ENCODE measurements around the gene WBP1.
"Not testable (repeated sequence)": the region's sequence is repeated elsewhere in the genome, so short reads cannot be mapped to it uniquely, and the experiment has no call there.

The WBP1 gene

DNA sequence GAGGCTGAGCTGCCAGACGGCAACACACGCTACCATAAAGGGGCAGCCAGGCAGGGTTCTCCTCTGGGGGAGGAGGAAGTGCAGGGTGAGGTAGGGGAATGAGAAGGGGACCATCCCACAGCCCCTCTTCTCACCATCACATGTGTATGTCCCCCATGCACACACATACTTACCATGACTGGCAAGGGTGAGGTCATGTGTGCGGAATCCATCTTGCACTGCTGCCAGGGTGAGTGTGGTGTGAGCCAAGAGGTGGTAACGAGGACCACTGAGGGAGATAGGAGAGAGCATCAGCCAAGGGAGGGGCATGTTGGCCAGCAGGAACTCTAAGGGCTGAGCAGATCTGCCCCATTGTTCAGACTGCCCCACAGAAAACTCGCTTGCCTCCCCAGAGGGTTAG lies 29.6 kb upstream of the WBP1 start:
- no peak for DNase-seq

DNA sequence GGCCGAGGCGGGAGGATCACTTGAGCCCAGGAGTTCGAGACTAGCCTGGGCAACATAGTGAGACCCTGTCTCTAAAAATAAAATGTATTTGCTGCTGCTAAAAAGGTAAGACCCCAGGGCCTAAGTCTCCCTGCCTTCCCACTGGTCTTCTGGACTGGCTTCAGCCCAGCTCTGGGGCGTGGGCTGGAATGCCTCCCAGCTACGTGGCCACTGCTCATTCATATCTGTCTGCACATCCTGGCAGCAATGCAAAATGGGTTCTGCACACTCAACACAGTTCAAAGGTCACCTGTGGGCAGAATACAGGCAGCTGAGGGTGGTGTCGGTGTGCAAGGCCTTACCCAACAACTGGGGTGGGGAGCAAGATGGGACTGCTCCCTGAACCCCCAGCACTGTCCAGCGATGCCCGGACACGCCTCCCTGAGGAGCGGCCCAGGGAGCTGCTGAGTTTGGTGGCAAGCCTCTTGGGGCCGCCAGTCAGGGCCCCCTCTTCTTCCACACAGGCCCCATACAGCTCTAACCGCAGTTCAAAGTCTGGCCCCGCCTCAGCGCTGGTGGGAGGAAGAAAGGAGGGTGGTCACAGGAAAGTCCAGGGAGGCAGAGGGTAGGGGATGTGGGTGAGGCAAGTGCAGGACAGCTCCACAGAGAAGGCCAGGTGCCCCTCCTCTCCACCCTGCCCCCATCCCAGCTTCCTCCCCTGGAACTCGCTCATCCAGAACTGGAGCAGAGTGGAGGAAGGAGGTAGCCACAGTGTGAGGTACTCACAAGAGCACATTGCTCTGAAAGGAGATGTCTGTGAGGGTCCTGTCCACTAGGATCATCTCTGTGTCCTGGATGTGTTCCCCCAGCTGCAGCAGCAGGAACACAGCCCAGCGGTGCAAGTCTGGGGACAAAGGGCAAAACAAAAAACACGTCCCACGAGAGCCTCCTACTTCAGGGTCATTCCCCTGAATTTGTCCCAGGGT lies 28.5 kb upstream of the WBP1 start:
- no peak for DNase-seq

DNA sequence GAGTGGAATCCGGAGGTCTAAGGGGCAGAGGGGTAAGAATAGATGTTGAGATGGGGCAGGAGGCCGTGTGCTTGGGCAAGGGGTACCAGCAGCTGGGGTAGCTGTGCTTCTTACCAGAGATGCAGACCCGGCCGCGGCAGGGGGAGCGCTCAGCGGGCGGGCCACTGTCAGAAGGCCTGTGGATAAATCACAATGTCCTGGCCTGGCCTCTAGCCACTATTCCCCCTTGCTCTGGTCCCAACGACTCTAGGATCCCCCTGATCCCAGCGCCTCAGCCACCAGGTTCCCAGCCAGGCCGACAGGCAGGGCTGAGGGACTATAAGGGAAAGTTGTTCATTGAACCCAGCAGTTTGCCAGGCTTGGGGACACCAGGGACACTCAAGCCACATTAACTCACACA lies 27.7 kb upstream of the WBP1 start:
- DNase-seq = no peak

DNA sequence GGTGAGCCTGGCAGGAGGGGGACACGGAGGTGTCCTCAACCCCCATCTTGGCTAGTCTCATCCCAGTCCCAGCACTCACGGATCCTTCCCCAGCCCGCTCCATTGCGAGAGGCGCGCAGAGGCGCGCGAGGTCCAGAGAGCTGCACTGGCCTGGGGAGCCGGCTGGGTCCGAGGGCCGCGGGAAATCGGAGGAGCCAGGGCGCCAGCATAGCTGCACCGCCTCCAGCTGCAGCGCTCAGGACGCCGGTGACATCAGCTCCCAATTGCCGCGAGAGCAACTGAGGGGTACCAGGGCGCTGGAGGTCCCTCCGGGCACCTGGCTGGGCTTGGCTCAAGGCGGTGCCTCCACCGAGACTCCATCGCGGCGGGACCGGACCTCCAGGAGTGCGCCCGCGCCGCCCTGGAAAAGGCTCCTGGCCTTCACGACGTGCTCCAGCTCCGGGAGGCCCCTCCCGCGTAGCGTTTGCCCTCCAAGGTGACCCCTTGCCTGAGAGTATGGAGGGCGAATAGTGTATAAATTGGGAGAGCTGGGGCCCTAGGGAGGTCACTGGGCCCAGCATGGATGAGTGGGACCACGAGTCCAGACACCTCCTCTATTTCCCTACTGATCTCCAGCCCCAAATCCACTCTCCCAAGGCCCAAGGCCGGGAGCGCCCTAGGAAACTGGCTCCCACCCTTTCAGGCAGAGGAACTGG lies 22.0 kb upstream of the WBP1 start:
- DNase-seq = no peak

DNA sequence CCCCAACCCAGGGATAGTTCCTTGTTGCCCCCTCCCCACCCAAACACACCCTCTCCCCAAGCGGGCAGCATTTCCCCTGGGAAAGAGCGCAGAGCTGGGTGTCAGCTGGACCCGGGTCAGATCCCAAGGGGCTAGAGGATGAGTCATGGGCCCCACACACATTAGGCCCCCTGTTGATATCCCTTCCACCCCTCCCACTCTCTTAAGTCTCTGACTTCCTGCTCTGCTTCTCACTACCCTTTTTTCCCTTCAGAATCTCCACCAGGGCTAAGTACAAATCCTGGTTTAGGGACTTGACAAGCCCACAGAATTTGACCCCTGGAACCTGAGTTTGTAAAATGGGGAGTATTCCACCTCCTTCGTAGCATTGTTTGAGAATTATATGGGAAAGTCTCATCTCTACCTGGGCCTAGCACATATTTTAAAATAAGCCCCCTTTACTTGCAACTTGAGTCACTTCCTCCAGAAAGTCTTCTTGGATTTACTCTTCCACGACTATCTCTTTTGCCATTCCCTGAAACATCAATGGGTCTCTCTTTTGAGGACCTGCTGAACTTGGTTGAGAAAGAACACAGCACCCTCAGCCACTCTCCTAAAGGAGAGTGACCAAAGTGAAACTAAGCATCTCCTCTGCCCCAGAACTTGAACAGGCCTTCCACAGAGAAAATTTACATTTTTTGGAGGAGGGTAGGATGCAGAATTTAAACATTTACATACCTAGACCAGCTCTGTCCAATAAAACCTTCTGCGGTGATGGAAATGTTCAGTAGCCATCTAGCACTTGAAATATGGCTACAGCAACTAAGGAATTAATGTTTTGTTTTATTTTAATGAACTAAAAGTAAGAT lies 21.2 kb upstream of the WBP1 start:
- no peak for DNase-seq

DNA sequence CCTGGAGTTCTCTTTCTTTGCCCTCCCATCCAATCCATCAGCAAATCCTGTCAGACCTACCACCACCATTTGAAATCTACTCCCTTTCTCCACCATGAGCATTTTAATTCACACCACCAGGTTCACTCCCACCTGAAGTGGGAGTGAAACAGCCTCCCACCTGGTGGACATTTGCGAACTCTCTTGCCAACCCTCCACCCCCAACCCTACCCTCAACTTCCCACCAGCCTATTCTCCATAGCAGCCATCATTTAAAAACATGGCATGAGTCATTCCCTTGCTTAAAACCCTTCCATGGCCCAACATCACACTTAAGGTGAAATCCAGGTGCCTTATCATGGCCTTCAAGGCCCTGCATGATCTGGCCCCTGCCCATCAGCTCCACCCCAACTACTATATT lies 20.0 kb upstream of the WBP1 start:
- no peak for DNase-seq

DNA sequence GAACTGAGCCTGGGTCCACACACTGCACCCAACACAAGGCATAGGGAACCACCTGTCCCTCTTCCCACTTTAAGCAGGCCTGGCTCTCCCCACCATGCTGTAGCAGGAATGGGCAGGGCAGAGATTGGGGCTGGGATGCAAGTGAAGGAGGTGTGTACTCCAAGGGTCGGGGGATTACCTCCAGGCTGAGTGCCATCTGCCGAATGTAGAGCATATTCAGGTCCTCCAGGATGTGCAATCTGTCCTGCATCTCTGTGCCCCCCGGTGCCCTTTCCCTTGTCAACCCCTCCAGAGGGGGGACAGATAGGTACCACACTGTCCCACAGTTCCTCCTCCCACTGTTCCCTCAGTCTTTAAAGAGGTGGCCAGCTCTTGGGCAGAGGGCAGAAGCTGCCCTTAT lies 18.9 kb upstream of the WBP1 start:
- DNase-seq = no peak

DNA sequence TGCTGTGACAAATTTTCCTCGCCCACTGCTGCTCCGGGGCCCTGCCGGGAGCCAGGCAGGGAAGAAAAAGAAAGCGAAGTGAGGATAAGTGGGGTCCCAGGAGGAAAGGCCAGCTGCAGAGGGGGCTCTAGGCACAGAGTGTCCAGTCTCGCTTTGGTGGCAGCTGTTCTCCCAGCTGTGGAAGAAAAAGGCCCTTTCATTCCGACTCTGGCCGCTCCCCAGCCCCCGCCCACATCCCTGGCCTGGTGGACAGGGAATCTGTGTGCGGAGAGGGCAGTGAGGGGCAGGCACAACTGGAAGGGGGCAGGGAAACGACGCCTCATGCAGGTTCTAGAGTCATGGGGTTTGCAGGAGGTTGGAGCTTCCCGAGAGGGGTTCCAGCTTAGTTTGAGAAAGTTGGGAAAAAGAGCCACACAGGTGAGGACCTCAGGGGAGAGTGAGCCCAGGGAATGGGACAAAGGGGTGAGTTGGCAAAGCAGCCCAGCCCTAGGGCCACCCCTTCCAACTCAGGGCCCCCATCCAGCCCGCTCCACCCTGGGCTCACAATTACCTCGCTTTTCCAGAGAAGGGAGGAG lies 18.3 kb upstream of the WBP1 start:
- DNase-seq = no peak

DNA sequence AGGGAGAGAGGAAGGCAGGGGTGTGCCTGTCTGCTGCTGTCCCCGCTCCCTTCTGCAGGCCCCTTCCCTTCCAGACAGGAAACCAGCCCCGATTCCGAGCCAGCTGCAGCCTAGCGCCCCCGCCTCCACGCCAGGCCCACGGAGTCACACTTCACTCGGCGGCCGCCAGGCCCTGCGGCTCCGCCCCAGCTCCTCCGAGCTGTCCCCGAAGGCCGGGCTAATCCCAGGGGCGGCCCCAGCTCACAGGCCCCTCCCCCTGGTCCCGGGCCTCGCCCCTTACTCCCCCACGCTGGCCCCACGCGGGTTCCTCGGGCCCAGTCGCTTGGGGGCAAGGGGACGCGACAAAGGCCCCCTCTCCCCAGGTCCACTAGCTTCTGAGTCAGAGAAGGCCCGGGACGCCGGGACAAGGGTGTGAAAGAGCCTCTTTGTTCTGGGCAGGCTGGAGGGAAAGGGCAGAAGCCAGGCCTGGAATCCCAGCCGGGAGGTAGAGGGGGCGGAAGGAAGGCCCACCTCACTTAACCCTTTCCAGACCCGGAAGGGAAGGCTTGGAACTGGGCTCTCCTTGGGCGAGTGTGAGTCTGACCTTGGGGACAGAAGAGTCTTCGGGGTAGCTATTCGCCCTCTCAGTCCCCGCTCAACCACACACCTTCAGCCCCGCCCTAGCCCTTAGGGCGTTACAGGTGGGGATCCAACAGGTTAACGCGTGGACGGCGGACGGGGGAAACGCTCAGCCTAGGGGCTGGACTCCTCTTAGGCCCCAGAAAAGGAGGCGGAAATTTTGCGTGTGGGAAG lies 17.7 kb upstream of the WBP1 start:
- DNase-seq = peak; percentile 48

DNA sequence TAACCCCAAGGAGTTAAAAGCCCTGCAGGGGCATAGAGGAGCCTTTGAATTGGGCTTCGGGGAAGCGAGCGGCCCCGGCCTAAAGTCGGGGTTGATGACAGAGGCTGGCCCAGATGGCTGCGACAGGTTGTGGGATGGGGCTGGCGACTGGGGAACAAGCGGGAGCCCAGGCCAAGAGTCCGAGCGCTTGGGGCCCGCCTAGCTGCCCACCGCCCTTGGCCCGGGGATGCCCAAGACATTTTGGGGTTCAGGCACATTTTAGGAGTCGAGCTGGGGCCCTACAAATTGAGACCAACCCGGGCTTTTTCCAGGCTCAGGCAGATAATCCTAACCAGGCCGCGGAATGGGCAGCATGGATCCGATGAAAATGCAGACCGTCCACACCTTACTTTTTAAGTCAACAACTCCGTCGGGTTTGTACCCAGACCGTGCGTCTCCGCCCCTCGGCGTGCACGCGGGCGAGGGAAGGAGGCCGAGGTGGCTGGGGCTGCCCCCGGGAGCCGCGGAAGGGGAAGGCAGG lies 17.0 kb upstream of the WBP1 start:
- no peak for DNase-seq

DNA sequence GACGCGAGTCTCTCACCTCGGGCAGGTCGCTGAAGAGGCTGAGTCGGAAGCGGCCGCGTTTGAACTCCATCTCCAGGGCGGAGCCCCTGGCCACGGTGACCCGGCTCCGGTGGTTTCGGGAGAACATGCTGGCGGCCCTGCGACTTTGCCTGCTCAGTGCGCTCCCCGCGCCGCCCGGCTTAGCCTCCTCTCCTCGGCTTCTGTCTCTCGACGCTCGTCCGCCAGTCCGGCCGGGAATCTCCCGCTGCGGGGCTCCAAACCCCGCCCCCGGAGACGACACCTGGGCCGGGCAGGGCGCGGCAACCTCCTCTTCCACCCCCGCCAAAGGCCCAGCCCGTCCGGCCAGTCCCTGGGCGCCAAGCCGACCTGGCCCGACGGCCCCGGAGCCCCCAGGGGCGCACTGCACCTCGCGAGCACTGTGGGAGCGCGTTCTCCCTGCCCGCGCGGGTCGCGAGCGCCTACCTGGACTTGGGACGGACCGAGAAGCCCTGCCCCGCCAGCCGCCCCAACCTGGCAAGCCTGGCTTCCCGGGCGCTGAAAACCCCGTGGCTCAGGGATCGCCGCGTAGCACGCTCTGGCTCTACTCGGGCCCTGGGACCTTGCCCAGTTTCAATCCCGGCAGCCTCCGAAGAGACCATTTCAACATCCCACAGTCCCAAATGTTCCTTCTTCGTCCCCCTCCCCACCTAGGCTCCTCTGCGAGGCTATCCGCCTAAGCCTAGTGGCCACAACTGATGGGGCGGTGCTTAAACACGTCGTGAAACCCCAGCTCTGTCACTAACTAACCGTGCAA lies 16.4 kb upstream of the WBP1 start, which contains the start of gene RTKN:
TSS of gene RTKN (minus strand) at position 248 of the 793 bp plus-strand sequence. CDS start at position 127, 121 bp downstream.
- no peak for DNase-seq

DNA sequence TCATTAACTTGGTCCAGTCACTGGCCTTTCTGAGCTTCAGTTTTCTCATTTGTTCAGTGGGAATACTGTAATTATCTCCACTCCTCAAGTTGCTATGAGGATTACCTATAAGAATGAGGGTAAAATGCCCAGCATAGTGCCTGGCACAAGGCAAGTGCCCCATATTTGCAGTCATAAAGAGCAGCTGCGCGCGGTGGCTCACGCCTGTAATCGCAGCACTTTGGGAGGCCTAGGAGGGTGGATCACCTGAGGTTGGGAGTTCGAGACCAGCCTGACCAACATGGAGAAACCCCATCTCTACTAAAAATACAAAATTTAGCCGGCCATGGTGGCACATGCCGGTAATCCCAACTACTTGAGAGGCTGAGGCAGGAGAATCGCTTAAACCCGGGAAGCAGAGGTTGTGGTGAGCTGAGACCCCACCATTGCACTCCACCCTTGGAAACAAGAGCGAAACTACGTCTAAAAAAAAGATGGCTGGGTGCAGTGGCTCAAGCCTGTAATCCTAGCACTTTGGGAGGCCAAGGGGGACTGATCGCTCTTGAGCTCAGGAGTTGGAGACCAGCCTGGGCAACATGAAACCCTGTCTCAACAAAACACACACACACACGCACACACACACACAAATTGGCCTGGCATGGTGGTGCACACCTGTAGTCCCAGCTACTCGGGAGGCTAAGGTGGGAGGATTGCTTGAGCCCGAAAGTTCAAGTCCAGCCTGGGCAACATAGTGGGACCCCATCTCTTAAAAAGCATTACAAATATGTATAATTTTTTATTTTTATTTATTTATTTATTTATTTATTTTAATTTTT lies 15.5 kb upstream of the WBP1 start:
- DNase-seq = not testable (repeated sequence)

DNA sequence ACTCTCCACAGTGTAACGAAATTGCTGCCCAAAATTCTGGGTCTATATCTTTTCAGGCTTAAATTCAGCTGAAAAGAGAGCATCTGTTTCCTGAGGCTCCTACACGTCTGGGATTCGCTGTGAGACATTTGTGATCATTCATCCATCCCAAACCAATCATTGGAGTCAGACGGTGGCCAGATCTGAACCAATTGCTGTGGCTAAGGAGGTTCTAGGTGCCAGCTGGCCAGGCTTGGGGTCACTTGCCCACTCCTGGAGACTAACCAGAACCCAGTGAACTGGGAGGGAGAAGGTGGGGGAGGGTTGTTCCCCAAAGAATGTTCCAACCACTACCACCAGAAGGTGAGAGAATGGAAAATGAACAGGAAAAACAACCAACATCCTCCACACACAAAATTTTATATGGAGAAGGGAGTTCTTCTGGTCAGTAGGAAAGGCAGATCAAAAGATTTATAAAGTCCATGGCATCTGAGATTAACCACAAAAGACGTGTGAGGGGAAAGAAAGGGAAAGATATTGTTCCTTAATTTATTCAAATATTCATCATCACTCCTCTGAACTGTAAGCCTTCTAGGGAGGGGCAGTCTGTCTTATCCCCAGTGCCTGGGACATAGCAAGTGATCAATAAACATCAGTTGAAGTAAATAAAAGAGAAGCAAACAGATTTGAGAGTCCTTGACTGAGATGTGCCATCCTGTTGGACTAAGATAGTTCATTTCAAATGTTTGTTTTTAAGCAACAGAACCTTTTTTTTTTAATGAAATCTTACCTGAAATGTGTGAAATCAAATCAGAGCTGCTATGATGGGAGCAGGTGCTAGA lies 13.5 kb upstream of the WBP1 start:
- DNase-seq = no peak

DNA sequence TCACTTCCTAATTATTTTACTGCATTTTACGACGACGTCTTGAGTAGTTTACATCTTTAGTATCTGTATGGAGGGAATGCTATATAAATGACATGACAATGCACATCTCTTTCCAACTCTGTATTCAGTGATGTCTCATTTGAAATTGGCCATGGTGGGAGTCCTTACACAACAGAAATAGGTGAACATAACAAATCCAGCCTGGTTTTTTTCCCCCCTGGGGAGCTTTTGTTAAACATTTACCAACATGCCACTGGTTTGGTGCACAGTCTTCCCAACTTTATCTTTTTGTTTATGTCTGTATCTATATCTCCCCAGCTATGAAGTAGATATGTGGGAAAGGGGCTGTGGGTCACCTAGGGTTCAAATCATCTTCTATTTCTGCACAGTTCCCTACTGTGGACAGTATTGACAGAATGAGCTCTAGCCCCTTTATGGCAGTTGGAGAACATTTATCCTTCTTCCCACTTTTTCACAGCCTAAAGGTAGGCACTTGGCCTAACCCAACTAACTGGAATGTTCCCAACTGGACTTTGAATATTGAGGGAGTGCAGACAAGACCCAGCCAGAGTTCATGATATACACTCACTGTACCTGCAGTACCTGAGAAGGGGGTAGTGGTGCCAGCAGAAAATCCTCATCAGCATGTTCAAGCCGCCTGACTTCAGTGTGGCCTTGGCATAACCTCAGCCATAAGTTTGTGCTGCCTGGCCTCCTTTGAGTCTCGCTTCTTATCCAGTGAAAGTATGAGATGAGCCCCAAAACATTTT lies 10.8 kb upstream of the WBP1 start:
- DNase-seq = no peak

DNA sequence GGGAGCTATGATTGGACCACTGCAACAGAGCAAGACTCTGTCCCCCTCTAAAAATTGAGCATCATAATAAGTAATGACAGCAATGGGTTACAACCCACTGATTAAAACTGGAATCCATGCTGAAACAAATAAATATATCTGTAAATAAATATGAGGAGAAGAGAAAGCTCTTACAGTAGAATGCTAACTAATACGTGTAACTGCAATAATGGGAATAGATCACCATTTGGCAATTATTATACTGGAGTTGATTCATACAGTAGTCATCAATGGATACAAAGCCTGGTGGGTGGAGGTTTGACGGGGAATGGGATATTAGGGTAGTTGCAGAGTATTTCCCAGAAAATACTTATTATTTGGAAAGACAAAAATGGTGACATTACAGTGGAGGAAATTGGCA lies 9.5 kb upstream of the WBP1 start:
- DNase-seq = no peak

DNA sequence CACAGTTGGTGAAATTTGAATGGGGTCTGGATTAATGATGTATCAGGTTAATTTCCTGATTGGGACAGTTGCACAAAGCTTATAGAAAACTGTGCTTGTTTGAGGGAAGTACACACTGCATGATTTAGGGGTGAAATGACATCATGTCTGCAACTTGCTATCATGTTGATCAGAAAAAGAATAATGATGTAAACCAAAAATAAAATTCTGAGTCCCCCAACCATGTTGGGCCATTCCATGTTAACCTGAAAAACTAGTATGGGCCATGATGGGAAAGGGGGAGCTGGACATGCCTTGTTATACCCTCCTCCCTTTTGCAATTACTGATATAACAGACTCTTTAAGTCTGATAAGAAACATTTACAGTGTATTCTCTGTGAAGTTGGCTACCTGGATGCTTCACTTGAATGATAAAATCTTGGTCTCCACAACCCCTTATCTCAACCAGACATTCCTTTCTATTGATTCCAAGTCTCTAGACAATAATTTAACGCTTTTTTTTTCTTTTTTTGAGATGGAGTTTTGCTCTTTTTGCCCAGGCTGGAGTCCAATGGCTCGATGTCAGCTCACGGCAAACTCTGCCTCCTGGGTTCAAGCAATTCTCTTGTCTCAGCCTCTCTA lies 7.6 kb upstream of the WBP1 start:
- DNase-seq = no peak

DNA sequence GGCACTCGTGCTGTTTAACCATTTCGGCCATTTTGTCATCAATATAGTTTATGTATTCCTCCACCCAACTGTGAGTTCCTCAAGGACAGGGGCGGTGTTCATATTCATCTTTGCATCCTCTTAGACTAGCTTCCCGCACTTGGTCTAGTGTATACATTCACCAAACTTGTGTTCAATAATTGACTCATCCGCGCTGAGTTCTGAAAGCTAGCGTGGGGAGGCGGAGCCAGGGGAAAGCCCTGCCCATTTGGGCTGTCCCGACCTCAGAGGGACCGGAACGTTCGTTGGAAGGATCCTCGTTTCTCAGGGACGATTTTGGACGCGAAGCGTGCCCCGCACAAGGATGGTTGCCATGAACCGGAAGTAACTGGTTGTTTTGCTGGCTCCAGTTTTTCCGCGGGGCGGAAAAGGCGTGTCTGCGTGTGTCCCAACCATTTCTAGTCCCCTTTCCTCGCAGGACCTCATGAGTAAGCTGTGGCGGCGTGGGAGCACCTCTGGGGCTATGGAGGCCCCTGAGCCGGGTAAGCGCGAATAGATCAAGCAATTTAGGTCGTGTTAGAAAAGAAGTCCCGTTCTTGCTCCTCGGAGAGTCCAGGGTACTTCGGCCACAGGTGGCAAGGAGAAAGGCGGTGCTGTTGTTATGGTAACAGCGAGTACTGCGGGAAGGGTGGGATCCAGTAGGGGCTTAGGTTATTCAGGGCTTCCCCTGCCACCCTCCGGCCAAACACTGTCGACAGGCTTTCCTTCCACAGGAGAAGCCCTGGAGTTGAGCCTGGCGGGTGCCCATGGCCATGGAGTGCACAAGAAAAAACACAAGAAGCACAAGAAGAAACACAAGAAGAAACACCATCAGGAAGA lies 3.4 kb upstream of the WBP1 start, which contains the start of gene INO80B:
TSS of gene INO80B (plus strand) at position 434 of the 858 bp plus-strand sequence. CDS start at position 464, 30 bp downstream.
- peak; percentile 98 for DNase-seq
